Measurements from ENCODE around the gene SCD5. TPM values are rescaled to one million over a fixed set of nuclear protein-coding genes. Genes with fewer than 3 reads are reported as not detected.

SCD5 gene
- total and polyA plus RNA-seq, 2 donors (not counting 3 experiments of a cell fraction or from before 2014, with no cell fraction given), result 38.4 to 38.5 TPM

GRCh38 chr4:82621251-82621650 lies 177.3 kb downstream of the SCD5 start:
- no peak overlapping the region for H3K27ac ChIP-seq (ENCODE audit: insufficient read depth, low read depth, low read length)
- H3K4me2 ChIP-seq (ENCODE audit: insufficient read depth, low read length), result no peak overlapping the region
- H4K20me1 ChIP-seq (replicated peaks; ENCODE audit: control insufficient read depth, extremely low read depth, insufficient read depth, low read length), result no peaks in the 10 kb centered on the region
- no peak overlapping the region for H2AFZ ChIP-seq (ENCODE audit: low read depth, low read length)
- H3K9me3 ChIP-seq (replicated peaks; ENCODE audit: control insufficient read depth, insufficient read depth, low read length), result no peaks in the 10 kb centered on the region
- intact Hi-C loops (cut with micrococcal nuclease), result no loop called here
- H3K4me1 ChIP-seq (ENCODE audit: control insufficient read depth, extremely low read depth, insufficient read depth, low read length), result no peaks in the 10 kb centered on the region
- no peaks in the 10 kb centered on the region for H3K9me1 ChIP-seq (replicated peaks; ENCODE audit: control insufficient read depth, extremely low read depth, insufficient read depth, low read length)
- H3K4me3 ChIP-seq (replicated peaks in 1 of 3; ENCODE audit: insufficient read depth in 1 of 3, low read depth in 1 of 3, low read length in 3 of 3), result no peak overlapping the region
- FAIRE-seq, result no peak
- no TSS peak for BruUV-seq (replicated peaks)
- H3K79me2 ChIP-seq (ENCODE audit: control insufficient read depth, insufficient read depth, low read length), result no peaks in the 10 kb centered on the region
- ChIA-PET POLR2A (no interaction called here), CTCF (no interaction called here)
- TF ChIP-seq MYC (IDR thresholded peaks at IDR 0.05; ENCODE audit: low read depth, low read length) (no peak), POLR2A (IDR thresholded peaks at IDR 0.05; ENCODE audit: low read depth, low read length) (no peak), CTCF (IDR thresholded peaks at IDR 0.05; ENCODE audit: extremely low read depth in 1 of 2, insufficient read depth in 1 of 2, low read depth in 1 of 2, low read length in 2 of 2) (no peak), FOS (IDR thresholded peaks at IDR 0.05; ENCODE audit: borderline replicate concordance, insufficient read depth, low read length) (no peak), EZH2 (IDR thresholded peaks at IDR 0.05; ENCODE audit: borderline replicate concordance, low read depth, low read length, severe bottlenecking) (no peak), GATA2 (IDR thresholded peaks at IDR 0.05; ENCODE audit: insufficient read depth, insufficient read length, low read depth, low read length) (no peak), JUN (IDR thresholded peaks at IDR 0.05; ENCODE audit: borderline replicate concordance, insufficient read depth, insufficient read length, low read depth) (no peak), POLR2AphosphoS5 (IDR thresholded peaks at IDR 0.05; ENCODE audit: insufficient read depth, low read depth, low read length) (no peak)
- TF ChIP-seq, protein P1, sequence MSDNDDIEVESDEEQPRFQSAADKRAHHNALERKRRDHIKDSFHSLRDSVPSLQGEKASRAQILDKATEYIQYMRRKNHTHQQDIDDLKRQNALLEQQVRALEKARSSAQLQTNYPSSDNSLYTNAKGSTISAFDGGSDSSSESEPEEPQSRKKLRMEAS (IDR thresholded peaks at IDR 0.05; ENCODE audit: insufficient read depth, insufficient read length), result no peak
- H3K27me3 ChIP-seq (ENCODE audit: control insufficient read depth in 2 of 2, insufficient read depth in 2 of 2, low read length in 2 of 2), result peaks cover 0 to 2% of the 10 kb centered on the region in 2 experiments
- DNase-seq (ENCODE audit: low read depth, low spot score), result no peak
- dilution Hi-C loops (cut with MboI; ENCODE audit: extremely low pct_ligation_motif_present, low sequenced_read_pairs), result no loop called here
- no peak overlapping the region for H3K9ac ChIP-seq (replicated peaks; ENCODE audit: extremely low read depth, insufficient read depth, low read length)
- no peaks in the 10 kb centered on the region for H3K36me3 ChIP-seq (ENCODE audit: control insufficient read depth in 2 of 2, extremely low read depth in 1 of 2, insufficient read depth in 2 of 2, low read length in 2 of 2)

All from endothelial cell of umbilical vein (primary cell).